H1 (cell line): Measurements from ENCODE around the gene PDPK1. TPM values are rescaled to one million over a fixed set of nuclear protein-coding genes. Genes with fewer than 3 reads are reported as not detected.
"Not testable (repeated sequence)": the region's sequence is repeated elsewhere in the genome, so short reads cannot be mapped to it uniquely, and the experiment has no call there.

Experiments
- CTCF ChIA-PET: fragments of 300-600 bp; sonication (Branson Sonifier 250); formaldehyde crosslinking; loops from one replicate; lab custom pipeline; 2021; ENCODE audit not compliant: partially characterized antibody; lab: Charles Lee
- POLR2A ChIA-PET: fragments of 300-600 bp; sonication (Branson Sonifier 250); formaldehyde crosslinking; loops from one replicate; lab custom pipeline; 2021; ENCODE audit warnings: inconsistent platforms; ENCODE audit not compliant: partially characterized antibody; lab: Charles Lee
- DNase-seq, 2 experiments: peaks; one replicate each; pipeline versions ENCODE4 v3.0.0 to v3.0.0-alpha.2; 2010 to 2022; ENCODE audit warnings: low spot score in 2 of 2, low read depth in 1 of 2, mixed read lengths in 1 of 2
- FAIRE-seq: peaks from 2 replicates; lab custom pipeline; 2011; peaks lifted over from hg19 to GRCh38; lab: Jason Lieb, UNC
- H2AFZ ChIP-seq: 2 replicates; pipeline ENCODE4 v1.8.1; 2012; ENCODE audit warnings: low read length, inconsistent platforms
- H2AK5ac ChIP-seq: 2 replicates; pipeline ENCODE4 v1.6.1; 2013; ENCODE audit warnings: low read depth, low read length
- H2BK120ac ChIP-seq: replicated peaks from 2 replicates; pipeline ENCODE3; 2013; ENCODE audit warnings: low read depth, low read length, inconsistent platforms
- H2BK12ac ChIP-seq: 2 replicates; pipeline ENCODE4 v1.6.1; 2013; ENCODE audit warnings: low read depth, low read length
- H2BK15ac ChIP-seq: 2 replicates; pipeline ENCODE4 v1.6.1; 2013; ENCODE audit warnings: low read length
- H2BK20ac ChIP-seq: 2 replicates; pipeline ENCODE4 v1.6.1; 2013; ENCODE audit warnings: low read length
- H2BK5ac ChIP-seq: 2 replicates; pipeline ENCODE4 v1.6.1; 2013; ENCODE audit warnings: low read depth, low read length
- H3K14ac ChIP-seq: 2 replicates; pipeline ENCODE4 v1.6.1; 2013; ENCODE audit warnings: inconsistent platforms; ENCODE audit not compliant: insufficient read length
- H3K18ac ChIP-seq: 2 replicates; pipeline ENCODE4 v1.6.1; 2013; ENCODE audit warnings: low read length; ENCODE audit errors: extremely low read depth
- H3K23ac ChIP-seq: 2 replicates; pipeline ENCODE4 v1.6.1; 2013; ENCODE audit warnings: inconsistent platforms; ENCODE audit not compliant: insufficient read length
- H3K23me2 ChIP-seq: 2 replicates; pipeline ENCODE4 v1.6.1; 2013; ENCODE audit warnings: low read depth, low read length
- H3K27ac ChIP-seq: 2 replicates; pipeline ENCODE4 v1.6.1; 2011; ENCODE audit warnings: low read depth, low read length, inconsistent platforms
- H3K27me3 ChIP-seq, 4 experiments: replicated peaks in 1 of 4; 1 replicate in 1 of 4; 2 replicates in 3 of 4; pipeline versions ENCODE4 v1.6.1 to v1.8.1; 2011 to 2013; ENCODE audit warnings: low read length in 3 of 4, mild to moderate bottlenecking in 3 of 4, inconsistent platforms in 2 of 4, mixed read lengths in 2 of 4, moderate library complexity in 1 of 4; ENCODE audit not compliant: control insufficient read depth in 3 of 4, insufficient read depth in 3 of 4; ENCODE audit errors: extremely low read depth in 1 of 4
- H3K36me3 ChIP-seq, 4 experiments: 2 replicates each; pipeline versions ENCODE4 v1.6.1 to v1.8.1; 2011 to 2013; ENCODE audit warnings: mild to moderate bottlenecking in 4 of 4, low read length in 3 of 4, moderate library complexity in 2 of 4, control low read depth in 1 of 4, inconsistent platforms in 1 of 4; ENCODE audit not compliant: insufficient read depth in 4 of 4, control insufficient read depth in 2 of 4
- H3K4ac ChIP-seq: replicated peaks from 2 replicates; pipeline ENCODE3; 2013; ENCODE audit warnings: low read length, low read depth, mixed read lengths, inconsistent platforms; ENCODE audit not compliant: insufficient read length
- H3K4me1 ChIP-seq, 4 experiments: replicated peaks in 1 of 4; 1 replicate in 1 of 4; 2 replicates in 3 of 4; pipeline versions ENCODE4 v1.6.1 to v1.8.1; 2011 to 2013; ENCODE audit warnings: low read length in 3 of 4, inconsistent platforms in 2 of 4, mixed read lengths in 1 of 4; ENCODE audit not compliant: insufficient read depth in 4 of 4, control insufficient read depth in 3 of 4
- H3K4me2 ChIP-seq, 2 experiments: 2 replicates each; pipeline versions ENCODE4 v1.6.1 to v1.8.1; 2011 to 2013; ENCODE audit warnings: low read depth in 2 of 2, low read length in 2 of 2, control low read depth in 1 of 2, inconsistent platforms in 1 of 2, mild to moderate bottlenecking in 1 of 2; ENCODE audit not compliant: insufficient read depth in 1 of 2
- H3K4me3 ChIP-seq, 4 experiments: fragments of 200-600, 300-600 bp in 1 of 4; sonication (generic), shearing (Covaris generic), sonication (Bioruptor Twin) in 1 of 4; 2 replicates each; pipeline versions ENCODE4 v1.5.1 to v1.8.1; 2011 to 2016; ENCODE audit warnings: low read length in 4 of 4, low read depth in 3 of 4, control low read depth in 2 of 4, inconsistent platforms in 2 of 4, mild to moderate bottlenecking in 2 of 4, mixed read lengths in 1 of 4, moderate library complexity in 1 of 4; ENCODE audit not compliant: insufficient read depth in 2 of 4; ENCODE audit errors: extremely low read depth in 1 of 4
- H3K56ac ChIP-seq: replicated peaks from 2 replicates; pipeline ENCODE3; 2013; ENCODE audit warnings: low read depth, mild to moderate bottlenecking, mixed read lengths, low read length, inconsistent platforms; ENCODE audit not compliant: insufficient read length
- H3K79me1 ChIP-seq: 2 replicates; pipeline ENCODE4 v1.6.1; 2013; ENCODE audit warnings: low read depth, low read length, control low read depth
- H3K79me2 ChIP-seq, 2 experiments: 2 replicates each; pipeline versions ENCODE4 v1.6.1 to v1.8.1; 2012 to 2013; ENCODE audit warnings: low read length in 2 of 2, mild to moderate bottlenecking in 2 of 2, inconsistent platforms in 1 of 2; ENCODE audit not compliant: insufficient read depth in 2 of 2, control insufficient read depth in 1 of 2
- H3K9ac ChIP-seq, 4 experiments: replicated peaks in 1 of 4; 1 replicate in 1 of 4; 2 replicates in 3 of 4; pipeline versions ENCODE4 v1.6.1 to v1.8.1; 2011 to 2013; ENCODE audit warnings: low read depth in 3 of 4, low read length in 3 of 4, control low read depth in 2 of 4, mild to moderate bottlenecking in 2 of 4, moderate library complexity in 2 of 4, inconsistent platforms in 1 of 4; ENCODE audit errors: extremely low read depth in 1 of 4
- H3K9me3 ChIP-seq, 2 experiments: 2 replicates each; pipeline versions ENCODE4 v1.6.1 to v1.8.1; 2012 to 2013; ENCODE audit warnings: mild to moderate bottlenecking in 2 of 2, moderate library complexity in 2 of 2, control low read depth in 1 of 2, inconsistent platforms in 1 of 2, low read depth in 1 of 2, low read length in 1 of 2, mixed read lengths in 1 of 2; ENCODE audit not compliant: insufficient read depth in 2 of 2
- H4K20me1 ChIP-seq, 2 experiments: replicated peaks in 1 of 2; 2 replicates each; pipeline versions ENCODE3 to v1.8.1; 2011 to 2013; ENCODE audit warnings: inconsistent platforms in 2 of 2, low read length in 2 of 2, mild to moderate bottlenecking in 1 of 2; ENCODE audit not compliant: insufficient read depth in 2 of 2, control insufficient read depth in 1 of 2
- H4K5ac ChIP-seq: 2 replicates; pipeline ENCODE4 v1.6.1; 2013; ENCODE audit warnings: low read length, low read depth, mixed read lengths, inconsistent platforms; ENCODE audit not compliant: insufficient read length
- H4K8ac ChIP-seq: 2 replicates; pipeline ENCODE4 v1.8.0; 2013; ENCODE audit warnings: mild to moderate bottlenecking, moderate library complexity, low read length, inconsistent platforms; ENCODE audit not compliant: insufficient read depth; ENCODE audit errors: extremely low read depth
- H4K91ac ChIP-seq: replicated peaks from 2 replicates; pipeline ENCODE3; 2013; ENCODE audit warnings: low read length, mixed read lengths, inconsistent platforms; ENCODE audit not compliant: insufficient read length
- WGBS, 2 experiments: shearing (Covaris generic) in 1 of 2; methylation state at CpG; one replicate each; pipeline versions ENCODE4 v1.1.6 to v1.1.7; 2013 to 2015; ENCODE audit warnings: low lambda C conversion rate in 2 of 2, mixed read lengths in 2 of 2, inconsistent platforms in 1 of 2, low coverage in 1 of 2, missing lambda C conversion rate in 1 of 2; ENCODE audit not compliant: insufficient replicate concordance in 2 of 2, insufficient coverage in 1 of 2, insufficient read length in 1 of 2; ENCODE audit errors: extremely low coverage in 1 of 2, missing lambda C conversion rate in 1 of 2; 5-methylcytosine and 5-hydroxymethylcytosine counted together
- polyA plus RNA-seq, 7 experiments: library from polyadenylated mRNA; depleted of rRNA in 3 of 7; stranded (reverse) in 5 of 7; unstranded in 2 of 7; fragments of >200 nt in 5 of 7; fragments of 200-250 nt in 2 of 7; gene quantifications; 1 replicate in 5 of 7; 2 replicates in 1 of 7; 4 replicates in 1 of 7; pipeline versions ENCODE4 v1.2.1 to v1.2.3, GENCODE V29; 2011 to 2013; ENCODE audit warnings: missing spikeins in 2 of 7, mixed read lengths in 2 of 7
- total RNA-seq: library from RNA; stranded (reverse); fragmentation: NEBNext Ultra II Directional; extraction: Animal tissue kit (Norgen Biotek cat#: 25700); gene quantifications from 2 replicates; pipeline ENCODE4 v1.2.1, GENCODE V29; 2021

PDPK1 gene
- total and polyA plus RNA-seq, 2 of the 8 experiments (the other 6 are each of a cell fraction or from before 2014, with no cell fraction given) = 17.1 to 27.8 TPM

- CTCF ChIA-PET, FAIRE-seq: not testable (repeated sequence)
- WGBS, 2 experiments = 88% methylated on average over 5 of the region's 5 CpGs; no CpG with 5 or more reads in 1 of the 2 experiments
Observed at GRCh38 chr16:2534335-2534734, 3.5 kb upstream of the PDPK1 start.

More at GRCh38 chr16:2534335-2534734, 3.5 kb upstream of the PDPK1 start:
- H3K4ac ChIP-seq, H4K8ac ChIP-seq, H2BK5ac ChIP-seq, H3K4me2 ChIP-seq, H3K4me3 ChIP-seq, H3K27ac ChIP-seq, H3K9me3 ChIP-seq, H3K23ac ChIP-seq, H3K9ac ChIP-seq, H3K14ac ChIP-seq, H2BK12ac ChIP-seq, H3K79me1 ChIP-seq, H3K56ac ChIP-seq, H3K79me2 ChIP-seq, H4K91ac ChIP-seq, H2AK5ac ChIP-seq, H3K27me3 ChIP-seq, H2BK120ac ChIP-seq, DNase-seq, H3K36me3 ChIP-seq, H3K18ac ChIP-seq, H2BK20ac ChIP-seq, H2BK15ac ChIP-seq, H4K5ac ChIP-seq, H2AFZ ChIP-seq: not testable (repeated sequence)
- Histone ChIP-seq H3K23me2 (peaks cover 14% of the 10 kb centered on the region), H3K4me1 (peaks cover 0 to 11% (median 7%) of the 10 kb centered on the region in 4 experiments; a peak in 4 of 7 replicates), H4K20me1 (peaks cover 0 to 12% of the 10 kb centered on the region in 2 experiments)
- POLR2A ChIA-PET = interaction anchor here (0.7 to 5.4 kb wide), 2 partner anchors 20 to 77 kb away, joined by 3 to 44 read pairs; partner anchors contain the start of gene ATP6V0C
